NCI-H128 (cell line): Measurements from ENCODE around the gene COL6A3.

Experiments
- DNase-seq: peaks from one replicate; lab custom pipeline; 2025; ENCODE audit not compliant: unreplicated experiment; lab: John Stamatoyannopoulos, UW

COL6A3 gene

DNA sequence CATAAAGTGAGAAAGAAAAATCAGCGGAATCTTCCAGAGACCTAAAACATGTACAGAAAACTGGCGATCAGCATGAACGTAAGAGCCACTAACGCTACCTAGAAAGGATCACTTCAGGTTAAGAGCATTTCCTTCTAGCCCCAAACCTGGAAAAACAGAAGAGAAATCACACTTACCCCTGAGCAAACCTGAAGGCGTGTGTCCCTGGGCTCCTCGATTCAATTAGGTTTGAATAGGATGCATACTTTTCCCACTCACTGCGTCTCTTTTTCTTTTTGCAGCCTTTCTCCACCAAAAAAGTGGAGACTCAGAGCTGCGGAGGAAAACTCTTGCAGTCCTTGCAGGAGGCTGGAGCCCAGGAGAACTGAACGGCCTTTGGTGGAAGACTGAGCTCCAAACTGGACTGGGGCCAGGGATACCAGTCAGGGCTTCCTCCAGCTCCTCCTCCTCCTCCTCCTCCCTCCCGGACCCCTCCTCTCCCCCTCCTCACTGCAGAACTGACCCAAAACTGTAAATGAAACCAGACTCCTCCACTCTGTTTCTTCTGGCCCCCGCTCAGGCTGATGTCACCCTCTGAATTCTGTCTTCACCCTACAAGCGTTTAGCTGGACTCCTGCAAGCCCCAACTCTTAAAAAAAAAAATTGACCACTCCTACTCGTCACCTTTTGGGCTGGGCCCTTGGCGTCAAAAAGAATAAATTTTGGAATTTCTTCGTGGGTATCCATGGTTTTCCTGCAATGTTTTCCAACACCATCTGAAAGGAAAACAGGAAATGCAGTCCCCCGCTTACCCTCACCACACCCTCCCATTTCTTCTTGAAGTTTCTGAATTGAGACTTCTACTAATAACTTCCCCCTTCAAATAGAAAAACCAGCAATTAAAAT, at the start of gene COL6A3:
COL6A3 (minus strand) TSS at position 388 of the 885 bp plus-strand sequence. CDS start 17,347 bp downstream, outside the sequence.
- DNase-seq: no peak

- DNase-seq: no peak
Observed at GRCh38 chr2:237459741-237460174, 45.8 kb upstream of the COL6A3 start.

- DNase-seq: no peak
Observed at GRCh38 chr2:237459226-237459625, 45.3 kb upstream of the COL6A3 start.

DNA sequence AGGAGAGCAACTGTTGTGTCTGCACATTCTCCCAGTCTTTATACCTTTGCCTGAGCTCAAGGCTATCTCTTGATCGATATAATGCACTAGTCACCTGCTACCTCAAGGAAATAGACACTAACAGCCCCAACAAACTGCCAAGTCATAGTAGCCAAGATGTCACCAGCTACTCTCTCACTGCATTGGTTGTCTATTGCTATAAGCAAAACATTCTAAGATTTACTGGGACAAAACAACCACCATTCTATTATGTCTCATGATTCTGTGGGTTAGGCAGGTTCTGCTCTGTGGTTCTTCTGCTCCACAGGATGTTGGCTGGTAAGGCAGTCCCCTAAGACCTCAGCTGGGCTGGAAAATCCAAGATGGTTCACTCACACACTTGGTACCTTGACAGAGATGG, 44.6 kb upstream of the COL6A3 start:
- no peak for DNase-seq

DNA sequence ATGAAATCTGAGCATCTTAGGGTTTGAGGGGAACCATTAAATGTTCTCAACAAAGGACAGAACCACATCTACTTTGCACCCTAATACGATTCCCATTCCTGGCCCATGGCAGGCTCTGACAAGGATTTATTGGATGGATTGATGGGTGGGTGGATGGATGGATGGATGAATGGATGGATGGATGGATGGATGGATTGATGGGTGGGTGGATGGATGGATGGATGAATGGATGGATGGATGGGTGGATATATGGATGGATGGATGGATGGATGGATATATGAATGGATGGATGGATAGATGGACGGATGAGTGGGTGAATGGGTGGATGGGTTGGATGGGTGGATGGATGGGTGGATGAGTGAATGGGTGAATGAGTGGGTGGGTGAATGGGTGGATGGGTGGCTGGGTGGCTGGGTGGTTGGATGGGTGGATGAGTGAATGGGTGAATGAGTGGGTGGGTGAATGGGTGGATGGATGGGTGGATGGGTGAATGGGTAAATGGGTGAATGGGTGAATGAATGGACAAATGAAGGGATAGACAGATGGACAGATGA, 43.5 kb upstream of the COL6A3 start:
- DNase-seq: no peak

GRCh38 chr2:237456200-237456843, 42.4 kb upstream of the COL6A3 start:
- no peak for DNase-seq

DNA sequence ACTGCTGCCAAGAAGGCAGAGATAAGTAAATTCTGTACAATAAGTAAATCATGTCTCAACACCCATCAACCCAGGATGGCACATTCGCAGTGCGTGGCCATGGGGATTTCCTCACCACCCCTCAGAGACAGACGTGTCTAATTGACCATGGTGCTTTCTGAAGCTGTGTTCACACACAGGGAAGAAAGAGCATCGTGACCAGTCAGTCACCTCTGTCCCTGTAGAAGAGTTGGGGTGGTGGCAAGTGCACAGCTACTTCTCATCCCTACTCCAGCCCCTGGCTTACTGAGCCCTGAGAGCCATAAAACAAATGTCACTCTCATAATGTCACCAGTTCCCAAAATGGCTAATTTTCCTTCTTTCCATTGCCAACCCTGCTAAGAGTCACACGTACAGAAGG, 41.8 kb upstream of the COL6A3 start:
- no peak for DNase-seq

DNA sequence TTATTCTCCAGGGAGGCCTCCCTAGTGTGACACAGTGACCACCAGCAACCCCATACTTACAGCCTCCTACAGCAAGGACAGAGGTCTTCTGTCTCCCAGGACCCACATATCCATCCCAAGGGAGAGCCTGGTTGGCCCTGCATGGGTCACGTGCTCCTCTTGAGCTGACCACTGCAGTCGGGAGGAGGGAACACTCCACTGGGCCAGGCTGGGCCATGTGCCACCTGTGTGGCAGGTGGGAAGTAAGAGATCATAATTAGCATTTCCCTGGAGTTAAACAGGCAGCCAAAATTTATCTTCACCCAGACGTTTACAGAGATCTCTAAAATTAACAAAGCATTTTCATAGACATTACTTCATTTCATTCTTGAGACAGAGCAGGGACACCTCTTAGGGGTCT, 39.7 kb upstream of the COL6A3 start:
- no peak for DNase-seq

DNA sequence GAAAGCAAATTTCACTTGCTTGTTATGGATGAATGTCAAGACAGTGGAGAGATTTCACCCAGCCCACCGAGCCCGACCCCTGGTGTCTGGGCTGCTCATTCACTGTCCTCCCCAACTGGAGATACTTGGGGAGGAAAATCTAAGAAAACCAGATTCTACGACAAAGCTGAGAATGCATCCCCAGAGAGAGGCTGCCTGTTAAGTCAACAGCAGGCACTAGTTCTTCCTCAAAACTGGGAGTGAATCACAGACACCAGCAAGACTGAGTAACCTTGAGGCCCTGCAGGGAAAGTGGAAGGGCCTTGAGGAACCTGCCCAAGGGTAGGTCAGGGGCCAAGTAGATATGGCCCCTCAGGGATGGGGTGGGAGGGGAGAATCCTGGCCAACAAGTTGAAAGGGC, 38.9 kb upstream of the COL6A3 start:
- no peak for DNase-seq

GRCh38 chr2:237451643-237452469, 37.9 kb upstream of the COL6A3 start:
- DNase-seq: no peak

DNA sequence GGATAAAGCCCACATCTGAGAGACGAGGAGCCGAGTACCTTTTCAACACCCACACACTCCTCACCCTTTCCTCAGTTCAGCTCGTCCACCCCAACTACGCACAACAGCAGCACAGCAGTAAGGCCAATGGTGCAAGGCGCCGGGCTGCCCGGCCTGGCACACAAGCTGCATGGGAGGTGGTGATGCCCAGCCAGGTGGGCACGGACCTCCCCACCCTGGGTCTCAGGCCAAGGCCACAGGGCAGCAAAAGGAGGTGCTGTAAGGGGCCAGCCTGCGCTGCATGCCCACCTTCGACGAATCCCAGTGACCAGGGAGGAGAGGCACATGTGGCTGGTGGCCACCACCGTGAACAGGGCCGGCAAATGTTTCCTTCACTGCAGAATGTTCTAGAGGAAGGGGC, 36.6 kb upstream of the COL6A3 start:
- DNase-seq: no peak

- DNase-seq: no peak
Observed at GRCh38 chr2:237450108-237450507, 36.1 kb upstream of the COL6A3 start.

DNA sequence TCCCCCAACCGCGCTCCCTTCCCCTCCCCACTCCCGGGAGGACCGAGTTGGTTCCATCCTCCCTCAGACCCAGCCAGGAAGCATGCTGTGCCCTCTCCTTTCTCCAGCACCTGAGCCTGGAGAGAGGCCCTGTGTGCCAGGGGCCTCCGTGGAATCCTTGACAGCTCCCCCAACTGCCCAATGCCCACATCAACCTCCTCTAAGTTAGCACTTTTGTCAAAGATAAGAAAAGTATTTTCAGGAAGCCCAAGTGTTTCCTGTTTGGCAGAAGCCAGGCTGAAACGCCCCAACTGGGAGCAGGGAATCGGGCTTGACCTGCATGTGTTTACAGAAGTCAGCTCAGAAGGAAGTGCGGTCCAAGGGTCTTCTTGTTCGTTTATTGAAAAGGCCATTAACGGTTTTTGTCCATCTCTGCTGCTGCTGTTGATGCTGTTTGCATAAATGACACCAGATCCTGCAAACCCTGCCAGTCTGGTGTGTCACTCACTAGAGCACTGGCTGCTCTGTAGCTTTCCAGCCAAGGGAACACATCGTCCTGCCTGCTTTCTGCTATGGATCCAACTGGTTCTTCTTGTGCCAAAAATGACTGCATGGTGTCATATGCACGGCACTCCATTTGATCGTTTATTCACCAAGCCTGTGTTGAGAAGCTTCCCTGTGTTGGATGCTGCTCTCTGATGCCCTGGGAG, 35.4 kb upstream of the COL6A3 start:
- no peak for DNase-seq

- DNase-seq: no peak
Observed at GRCh38 chr2:237448626-237449025, 34.7 kb upstream of the COL6A3 start.

- no peak for DNase-seq
Observed at GRCh38 chr2:237448171-237448570, 34.2 kb upstream of the COL6A3 start.

GRCh38 chr2:237447496-237447895, 33.5 kb upstream of the COL6A3 start:
- no peak for DNase-seq

GRCh38 chr2:237446338-237446665, 32.3 kb upstream of the COL6A3 start:
- no peak for DNase-seq

GRCh38 chr2:237445611-237446337, 31.8 kb upstream of the COL6A3 start:
- DNase-seq: no peak

DNA sequence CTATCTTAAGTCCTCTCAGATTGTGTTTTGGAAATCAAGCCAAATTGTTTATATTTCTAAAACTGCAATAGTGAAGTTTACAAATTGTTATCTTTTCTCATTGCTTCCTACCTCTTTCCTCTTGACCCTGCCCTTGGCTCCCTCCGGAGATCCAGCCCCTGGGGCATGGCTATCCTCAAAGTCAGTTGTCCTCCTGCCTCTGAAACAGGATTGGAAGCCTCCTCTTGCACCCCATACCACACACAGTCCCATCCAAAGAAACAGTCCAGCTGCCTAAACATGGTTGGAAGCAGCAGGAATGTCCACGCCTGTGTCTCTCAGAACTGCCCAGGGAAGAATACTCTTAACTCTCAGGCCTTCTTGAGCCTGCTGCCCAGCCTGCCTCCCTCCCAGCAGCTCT, 30.1 kb upstream of the COL6A3 start:
- DNase-seq: no peak

- DNase-seq: no peak
Observed at GRCh38 chr2:237441605-237442274, 27.8 kb upstream of the COL6A3 start.
